Trophoblast cell (in vitro differentiated cells and primary cell): Measurements from ENCODE around the gene ASIC4.

Experiments
- DNase-seq, 2 donors: peaks; one replicate each; pipeline ENCODE4 v3.0.0-alpha.2; 2016
- H2AFZ ChIP-seq: 2 replicates; pipeline ENCODE4 v1.6.1; 2013; ENCODE audit warnings: low read length, moderate library complexity, mild to moderate bottlenecking; ENCODE audit not compliant: insufficient read depth, poor library complexity
- H2AK5ac ChIP-seq: 2 replicates; pipeline ENCODE4 v1.6.1; 2013; ENCODE audit warnings: mild to moderate bottlenecking, low read length
- H2BK120ac ChIP-seq: 2 replicates; pipeline ENCODE4 v1.6.1; 2013; ENCODE audit warnings: low read length, mild to moderate bottlenecking, moderate library complexity; ENCODE audit not compliant: insufficient read depth, poor library complexity
- H2BK12ac ChIP-seq: 2 replicates; pipeline ENCODE4 v1.6.1; 2013; ENCODE audit warnings: mild to moderate bottlenecking, low read length, moderate library complexity
- H2BK5ac ChIP-seq: 2 replicates; pipeline ENCODE4 v1.6.1; 2013; ENCODE audit warnings: low read length, low read depth, moderate library complexity, mild to moderate bottlenecking; ENCODE audit not compliant: poor library complexity
- H3K14ac ChIP-seq: 2 replicates; pipeline ENCODE4 v1.6.1; 2013; ENCODE audit warnings: mild to moderate bottlenecking, low read length
- H3K18ac ChIP-seq: 2 replicates; pipeline ENCODE4 v1.6.1; 2013; ENCODE audit warnings: mild to moderate bottlenecking, low read length
- H3K23ac ChIP-seq: 2 replicates; pipeline ENCODE4 v1.6.1; 2013; ENCODE audit warnings: low read length
- H3K27ac ChIP-seq: 2 replicates; pipeline ENCODE4 v1.5.1; 2013; ENCODE audit warnings: low read depth, mild to moderate bottlenecking, inconsistent platforms, low read length, moderate library complexity
- H3K27me3 ChIP-seq: 2 replicates; pipeline ENCODE4 v1.6.1; 2013; ENCODE audit warnings: inconsistent platforms, mild to moderate bottlenecking, low read length, moderate library complexity; ENCODE audit not compliant: insufficient read depth
- H3K36me3 ChIP-seq, 2 experiments: 1 replicate in 1 of 2; 2 replicates in 1 of 2; pipeline ENCODE4 v1.6.1; 2013; ENCODE audit warnings: low read length in 2 of 2, mild to moderate bottlenecking in 2 of 2, moderate library complexity in 1 of 2; ENCODE audit not compliant: insufficient read depth in 2 of 2, control insufficient read depth in 1 of 2
- H3K4ac ChIP-seq: 2 replicates; pipeline ENCODE4 v1.6.1; 2013; ENCODE audit warnings: low read depth, mild to moderate bottlenecking, low read length, moderate library complexity
- H3K4me1 ChIP-seq, 2 experiments: 1 replicate in 1 of 2; 2 replicates in 1 of 2; pipeline ENCODE4 v1.6.1; 2013; ENCODE audit warnings: low read length in 2 of 2, mild to moderate bottlenecking in 2 of 2, moderate library complexity in 1 of 2; ENCODE audit not compliant: insufficient read depth in 2 of 2, control insufficient read depth in 1 of 2
- H3K4me2 ChIP-seq: 2 replicates; pipeline ENCODE4 v1.6.1; 2013; ENCODE audit warnings: inconsistent platforms, mild to moderate bottlenecking, low read length, moderate library complexity
- H3K4me3 ChIP-seq: 2 replicates; pipeline ENCODE4 v1.5.1; 2013; ENCODE audit warnings: mild to moderate bottlenecking, low read depth, low read length, inconsistent platforms
- H3K79me1 ChIP-seq: one replicate; pipeline ENCODE4 v1.6.1; 2013; ENCODE audit warnings: low read length
- H3K79me2 ChIP-seq: 2 replicates; pipeline ENCODE4 v1.6.1; 2013; ENCODE audit warnings: low read length, mild to moderate bottlenecking; ENCODE audit not compliant: control insufficient read depth, insufficient read depth, poor library complexity
- H3K9ac ChIP-seq: 2 replicates; pipeline ENCODE4 v1.6.1; 2013; ENCODE audit warnings: mild to moderate bottlenecking, low read length
- H3K9me3 ChIP-seq: 2 replicates; pipeline ENCODE4 v1.6.1; 2013; ENCODE audit warnings: low read depth, mild to moderate bottlenecking, control low read depth, inconsistent platforms, low read length; ENCODE audit not compliant: insufficient read depth
- H4K12ac ChIP-seq: 2 replicates; pipeline ENCODE4 v1.6.1; 2013; ENCODE audit warnings: low read depth, mild to moderate bottlenecking, low read length, moderate library complexity
- H4K8ac ChIP-seq: 2 replicates; pipeline ENCODE4 v1.6.1; 2013; ENCODE audit warnings: low read depth, mild to moderate bottlenecking, low read length, moderate library complexity
- H4K91ac ChIP-seq: one replicate; pipeline ENCODE4 v1.6.1; 2013; ENCODE audit warnings: low read depth, mild to moderate bottlenecking, low read length, moderate library complexity
- WGBS: extraction: QIAGEN DNeasy Blood & Tissue Kit; methylation state at CpG from one replicate; pipeline ENCODE4 v1.1.7; 2013; ENCODE audit warnings: missing lambda C conversion rate; ENCODE audit not compliant: insufficient read length, insufficient coverage; ENCODE audit errors: extremely low coverage; 5-methylcytosine and 5-hydroxymethylcytosine counted together

ASIC4 gene

GRCh38 chr2:219539926-219540678 lies 25.8 kb downstream of the ASIC4 start:
- Histone ChIP-seq H3K4me3 (no peak overlapping the region), H3K79me1 (peaks cover 9% of the 10 kb centered on the region), H4K12ac (no peak overlapping the region), H2BK5ac (no peak overlapping the region), H3K4ac (no peak overlapping the region), H3K14ac (no peak overlapping the region), H2BK12ac (no peak overlapping the region), H3K4me1 (peaks cover 10 to 28% of the 10 kb centered on the region in 2 experiments), H4K8ac (no peak overlapping the region), H3K18ac (no peak overlapping the region), H2AFZ (no peak overlapping the region), H3K4me2 (no peak overlapping the region), H3K36me3 (peaks cover 31 to 33% of the 10 kb centered on the region in 2 experiments), H3K9me3 (no peaks in the 10 kb centered on the region), H2AK5ac (no peak overlapping the region), H3K23ac (no peak overlapping the region), H3K79me2 (peaks cover 8% of the 10 kb centered on the region), H4K91ac (no peak overlapping the region), H3K27ac (no peak overlapping the region), H3K9ac (no peak overlapping the region), H2BK120ac (no peak overlapping the region), H3K27me3 (no peaks in the 10 kb centered on the region)
- DNase-seq: no peak
- no CpG with 5 or more reads among the region's 46 CpGs for WGBS

GRCh38 chr2:219540784-219541504 lies 26.7 kb downstream of the ASIC4 start:
- Histone ChIP-seq H3K9me3 (no peaks in the 10 kb centered on the region), H4K8ac (no peak overlapping the region), H3K4ac (no peak overlapping the region), H2AK5ac (no peak overlapping the region), H3K27me3 (no peaks in the 10 kb centered on the region), H4K12ac (no peak overlapping the region), H3K18ac (peak overlapping the region; percentile 2), H3K36me3 (peaks cover 31 to 33% of the 10 kb centered on the region in 2 experiments), H4K91ac (no peak overlapping the region), H2BK120ac (no peak overlapping the region), H2AFZ (no peak overlapping the region), H3K9ac (no peak overlapping the region), H3K14ac (no peak overlapping the region), H3K79me1 (peaks cover 9% of the 10 kb centered on the region), H3K4me3 (no peak overlapping the region), H3K27ac (no peak overlapping the region), H3K4me1 (peaks cover 10 to 28% of the 10 kb centered on the region in 2 experiments), H2BK12ac (no peak overlapping the region), H3K4me2 (no peak overlapping the region), H3K23ac (no peak overlapping the region), H2BK5ac (no peak overlapping the region), H3K79me2 (peaks cover 8% of the 10 kb centered on the region)
- WGBS: no CpG with 5 or more reads among the region's 12 CpGs
- no peak for DNase-seq

DNA sequence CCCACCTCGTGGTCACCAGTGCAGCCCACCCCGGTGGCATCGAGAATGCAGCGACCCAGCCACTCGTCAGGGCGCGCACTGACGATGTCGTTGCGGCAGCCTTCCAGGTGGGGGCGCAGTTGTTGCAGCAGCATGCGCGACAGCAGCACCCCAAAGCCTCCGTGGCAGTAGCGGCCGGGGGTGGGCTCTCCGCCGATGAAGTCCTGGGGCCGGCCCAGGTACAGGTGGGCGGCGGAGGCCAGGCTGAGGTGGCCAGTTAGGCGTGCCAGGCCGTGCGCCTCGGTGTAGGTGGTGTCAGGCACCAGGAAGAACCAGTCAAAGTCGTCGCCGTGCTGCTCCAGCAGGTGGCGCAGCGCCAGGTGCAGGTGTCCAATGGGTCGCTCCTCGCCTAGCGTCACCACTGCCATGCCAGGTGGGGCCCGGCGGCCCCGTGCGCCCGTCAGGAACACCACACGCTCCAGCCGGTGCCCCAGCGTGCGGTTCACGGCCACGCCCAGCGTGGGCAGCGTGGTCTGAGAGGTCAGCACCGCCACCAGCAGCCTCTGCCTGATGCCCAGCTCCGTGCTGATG lies 27.4 kb downstream of the ASIC4 start:
- H4K12ac ChIP-seq: no peak overlapping the region
- no peak overlapping the region for H4K8ac ChIP-seq
- H2AFZ ChIP-seq: no peak overlapping the region
- no peak overlapping the region for H3K14ac ChIP-seq
- no peaks in the 10 kb centered on the region for H3K9me3 ChIP-seq
- no peak overlapping the region for H2BK12ac ChIP-seq
- H2AK5ac ChIP-seq: no peak overlapping the region
- no peak overlapping the region for H3K9ac ChIP-seq
- H3K23ac ChIP-seq: no peak overlapping the region
- peak overlapping the region; percentile 5 for H3K27ac ChIP-seq
- H3K4me2 ChIP-seq: peak overlapping the region; percentile 93
- H4K91ac ChIP-seq: no peak overlapping the region
- no peak overlapping the region for H3K4ac ChIP-seq
- WGBS: no CpG with 5 or more reads among the region's 48 CpGs
- peak overlapping the region; percentile 66 for H3K4me3 ChIP-seq
- no peak overlapping the region for H3K18ac ChIP-seq
- H3K36me3 ChIP-seq: peaks cover 31 to 33% of the 10 kb centered on the region in 2 experiments
- H2BK5ac ChIP-seq: no peak overlapping the region
- H3K4me1 ChIP-seq: peaks cover 10 to 28% of the 10 kb centered on the region in 2 experiments
- H3K79me2 ChIP-seq: peaks cover 8% of the 10 kb centered on the region
- no peaks in the 10 kb centered on the region for H3K27me3 ChIP-seq
- peak; percentile 84 to 96 for DNase-seq
- peaks cover 9% of the 10 kb centered on the region for H3K79me1 ChIP-seq
- no peak overlapping the region for H2BK120ac ChIP-seq

GRCh38 chr2:219542931-219543595 lies 28.8 kb downstream of the ASIC4 start:
- Histone ChIP-seq H3K79me1 (peaks cover 7% of the 10 kb centered on the region), H3K36me3 (peaks cover 31 to 33% of the 10 kb centered on the region in 2 experiments), H2AFZ (peak overlapping the region; percentile 59), H4K12ac (peak overlapping the region; percentile 71), H3K18ac (peak overlapping the region; percentile 81), H3K23ac (no peak overlapping the region), H2BK120ac (peak overlapping the region; percentile 29), H3K79me2 (peaks cover 8% of the 10 kb centered on the region), H3K4me3 (peak overlapping the region; percentile 92), H2AK5ac (no peak overlapping the region), H3K14ac (peak overlapping the region; percentile 88), H3K27me3 (no peaks in the 10 kb centered on the region), H3K27ac (peak overlapping the region; percentile 85), H3K4me1 (peaks cover 5 to 17% of the 10 kb centered on the region in 2 experiments), H3K9me3 (no peaks in the 10 kb centered on the region), H3K4ac (peak overlapping the region; percentile 53), H3K9ac (peak overlapping the region; percentile 88), H2BK12ac (peak overlapping the region; percentile 41), H2BK5ac (peak overlapping the region; percentile 82), H4K8ac (peak overlapping the region; percentile 82), H4K91ac (peak overlapping the region; percentile 84), H3K4me2 (peak overlapping the region; percentile 93)
- no CpG with 5 or more reads among the region's 66 CpGs for WGBS
- DNase-seq: peak; percentile 69 to 74
